ENCODE results near the gene CTXN1. TPM values are rescaled to one million over a fixed set of nuclear protein-coding genes. Genes with fewer than 3 reads are reported as not detected.

CTXN1 gene
- total and polyA plus RNA-seq, 2 of the 4 experiments (the other 2 are of a cell fraction), result 0.36 to 7.4 TPM

DNA sequence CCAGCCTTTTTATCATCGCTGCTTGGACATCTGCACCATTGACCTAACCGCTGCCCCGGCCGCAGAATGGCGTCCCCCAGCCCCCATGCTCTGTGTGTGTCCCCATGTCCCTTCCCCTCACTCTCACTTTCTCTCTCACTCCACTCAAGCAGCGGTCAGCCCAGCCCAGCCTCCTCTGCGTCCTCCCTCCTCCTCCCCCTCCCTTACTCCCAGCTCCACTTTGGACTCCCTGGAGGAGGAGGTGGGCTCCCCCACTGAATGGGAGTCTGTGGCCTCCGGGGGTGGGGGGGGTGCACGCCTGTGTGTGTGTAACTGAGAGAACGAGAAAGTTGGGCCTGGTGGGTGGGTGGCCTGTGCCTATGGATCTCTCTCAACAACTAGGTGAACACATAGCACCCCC is 20.1 kb downstream of the CTXN1 start:
- Histone ChIP-seq H4K91ac (ENCODE audit: insufficient read depth, low read depth, low read length) (no peak overlapping the region), H3K14ac (replicated peaks; ENCODE audit: low read depth, low read length) (no peak overlapping the region), H3K18ac (ENCODE audit: low read depth, low read length) (no peak overlapping the region), H3K23ac (ENCODE audit: low read depth, low read length) (no peak overlapping the region), H2AK9ac (replicated peaks; ENCODE audit: low read depth, low read length, poor library complexity) (no peak overlapping the region), H2BK120ac (ENCODE audit: low read depth, low read length) (no peak overlapping the region), H3K4ac (ENCODE audit: low read depth, low read length) (no peak overlapping the region), H3K4me3 (ENCODE audit: insufficient read depth, low read depth, low read length) (no peak overlapping the region), H3K56ac (ENCODE audit: extremely low read depth, insufficient read depth, low read length) (no peak overlapping the region), H2BK5ac (ENCODE audit: low read depth, low read length, poor library complexity, severe bottlenecking) (no peak overlapping the region), H3K27ac (ENCODE audit: insufficient read depth, low read length) (no peak overlapping the region), H2AK5ac (ENCODE audit: low read depth, low read length) (no peak overlapping the region), H3K4me1 (ENCODE audit: control insufficient read depth, insufficient read depth, low read length) (peaks cover 10% of the 10 kb centered on the region), H4K8ac (ENCODE audit: low read depth in 2 of 2, low read length in 2 of 2) (no peak overlapping the region), H2BK20ac (ENCODE audit: low read depth, low read length) (no peak overlapping the region), H4K5ac (ENCODE audit: low read depth, low read length) (no peak overlapping the region), H3K36me3 (ENCODE audit: control insufficient read depth, insufficient read depth, low read length) (peaks cover 19% of the 10 kb centered on the region), H3K27me3 (ENCODE audit: control insufficient read depth, insufficient read depth, low read length) (no peaks in the 10 kb centered on the region), H3K9me1 (ENCODE audit: insufficient read depth, low read length) (peaks cover 11% of the 10 kb centered on the region), H3K79me1 (ENCODE audit: low read depth in 1 of 2, low read length in 2 of 2) (peaks cover 14 to 52% of the 10 kb centered on the region in 2 experiments; a peak in 3 of 4 replicates), H4K20me1 (ENCODE audit: insufficient read depth, low read length) (peaks cover 50% of the 10 kb centered on the region), H3K9ac (ENCODE audit: low read depth, low read length) (no peak overlapping the region), H3K9me3 (ENCODE audit: control insufficient read depth, insufficient read depth, low read length) (no peaks in the 10 kb centered on the region), H3K4me2 (ENCODE audit: low read depth, low read length) (no peak overlapping the region), H2BK15ac (ENCODE audit: low read depth, low read length) (no peak overlapping the region), H2AFZ (replicated peaks; ENCODE audit: low read length, poor library complexity) (no peak overlapping the region)
- dilution Hi-C loops (cut with HindIII; ENCODE audit: low sequenced_read_pairs, unreplicated experiment) (no loop called here), intact Hi-C loops (cut with micrococcal nuclease) (no loop called here), in situ Hi-C loops (cut with MboI; ENCODE audit: low sequenced_read_pairs) (no loop called here)
- BruUV-seq (replicated peaks), result no TSS peak
- CTCF ChIA-PET, result no interaction called here
- POLR2A ChIA-PET (ENCODE audit: unreplicated experiment), result no interaction called here
- WGBS, 2 experiments (ENCODE audit: extremely low coverage in 2 of 2, insufficient read length in 1 of 2), result 100% methylated on average over 1 of the region's 10 CpGs; no CpG with 5 or more reads in 1 of the 2 experiments
- DNase-seq, result no peak
- no peak for TF ChIP-seq FOS (IDR thresholded peaks at IDR 0.05; ENCODE audit: low read depth, low read length)
- TF ChIP-seq, protein P1, sequence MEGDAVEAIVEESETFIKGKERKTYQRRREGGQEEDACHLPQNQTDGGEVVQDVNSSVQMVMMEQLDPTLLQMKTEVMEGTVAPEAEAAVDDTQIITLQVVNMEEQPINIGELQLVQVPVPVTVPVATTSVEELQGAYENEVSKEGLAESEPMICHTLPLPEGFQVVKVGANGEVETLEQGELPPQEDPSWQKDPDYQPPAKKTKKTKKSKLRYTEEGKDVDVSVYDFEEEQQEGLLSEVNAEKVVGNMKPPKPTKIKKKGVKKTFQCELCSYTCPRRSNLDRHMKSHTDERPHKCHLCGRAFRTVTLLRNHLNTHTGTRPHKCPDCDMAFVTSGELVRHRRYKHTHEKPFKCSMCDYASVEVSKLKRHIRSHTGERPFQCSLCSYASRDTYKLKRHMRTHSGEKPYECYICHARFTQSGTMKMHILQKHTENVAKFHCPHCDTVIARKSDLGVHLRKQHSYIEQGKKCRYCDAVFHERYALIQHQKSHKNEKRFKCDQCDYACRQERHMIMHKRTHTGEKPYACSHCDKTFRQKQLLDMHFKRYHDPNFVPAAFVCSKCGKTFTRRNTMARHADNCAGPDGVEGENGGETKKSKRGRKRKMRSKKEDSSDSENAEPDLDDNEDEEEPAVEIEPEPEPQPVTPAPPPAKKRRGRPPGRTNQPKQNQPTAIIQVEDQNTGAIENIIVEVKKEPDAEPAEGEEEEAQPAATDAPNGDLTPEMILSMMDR (conservative IDR thresholded peaks at IDR 0.05; ENCODE audit: low read depth, low read length), result no peak
- TF ChIP-seq MAFK (IDR thresholded peaks at IDR 0.05; ENCODE audit: low read depth, low read length), result no peak
- TF ChIP-seq RFX5 (IDR thresholded peaks at IDR 0.05; ENCODE audit: low read depth, low read length), result no peak
- TF ChIP-seq, protein P2, sequence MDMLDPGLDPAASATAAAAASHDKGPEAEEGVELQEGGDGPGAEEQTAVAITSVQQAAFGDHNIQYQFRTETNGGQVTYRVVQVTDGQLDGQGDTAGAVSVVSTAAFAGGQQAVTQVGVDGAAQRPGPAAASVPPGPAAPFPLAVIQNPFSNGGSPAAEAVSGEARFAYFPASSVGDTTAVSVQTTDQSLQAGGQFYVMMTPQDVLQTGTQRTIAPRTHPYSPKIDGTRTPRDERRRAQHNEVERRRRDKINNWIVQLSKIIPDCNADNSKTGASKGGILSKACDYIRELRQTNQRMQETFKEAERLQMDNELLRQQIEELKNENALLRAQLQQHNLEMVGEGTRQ (IDR thresholded peaks at IDR 0.05; ENCODE audit: low read depth, low read length), result no peak
- no peak for TF ChIP-seq RCOR1 (IDR thresholded peaks at IDR 0.05; ENCODE audit: insufficient replicate concordance, low read length)
- TF ChIP-seq POLR2A (IDR thresholded peaks at IDR 0.05; ENCODE audit: low read depth, low read length), result no peak
- no peak for TF ChIP-seq BHLHE40 (IDR thresholded peaks at IDR 0.05; ENCODE audit: low read depth, low read length)
- no peak for TF ChIP-seq MAZ (IDR thresholded peaks at IDR 0.05; ENCODE audit: borderline replicate concordance, low read depth, low read length)
- TF ChIP-seq NFE2L2 (IDR thresholded peaks at IDR 0.05; ENCODE audit: low read depth, low read length), result no peak
- TF ChIP-seq, protein P3, sequence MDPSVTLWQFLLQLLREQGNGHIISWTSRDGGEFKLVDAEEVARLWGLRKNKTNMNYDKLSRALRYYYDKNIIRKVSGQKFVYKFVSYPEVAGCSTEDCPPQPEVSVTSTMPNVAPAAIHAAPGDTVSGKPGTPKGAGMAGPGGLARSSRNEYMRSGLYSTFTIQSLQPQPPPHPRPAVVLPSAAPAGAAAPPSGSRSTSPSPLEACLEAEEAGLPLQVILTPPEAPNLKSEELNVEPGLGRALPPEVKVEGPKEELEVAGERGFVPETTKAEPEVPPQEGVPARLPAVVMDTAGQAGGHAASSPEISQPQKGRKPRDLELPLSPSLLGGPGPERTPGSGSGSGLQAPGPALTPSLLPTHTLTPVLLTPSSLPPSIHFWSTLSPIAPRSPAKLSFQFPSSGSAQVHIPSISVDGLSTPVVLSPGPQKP (IDR thresholded peaks at IDR 0.05; ENCODE audit: borderline replicate concordance, low read depth, low read length), result no peak
- TF ChIP-seq MXI1 (IDR thresholded peaks at IDR 0.05; ENCODE audit: borderline replicate concordance, low read depth, low read length), result no peak
- TF ChIP-seq CEBPB (IDR thresholded peaks at IDR 0.05; ENCODE audit: low read depth, low read length), result no peak
- no peak for TF ChIP-seq CHD1 (IDR thresholded peaks at IDR 0.05; ENCODE audit: low read depth, low read length)
- TF ChIP-seq RAD21 (IDR thresholded peaks at IDR 0.05; ENCODE audit: low read length), result no peak
- TF ChIP-seq SMC3 (IDR thresholded peaks at IDR 0.05; ENCODE audit: low read depth, low read length), result no peak
- ATAC-seq (ENCODE audit: low read depth), result no peak

Measured in IMR-90 (cell line).